ENCODE data around the gene FGFR2.

FGFR2 gene

DNA sequence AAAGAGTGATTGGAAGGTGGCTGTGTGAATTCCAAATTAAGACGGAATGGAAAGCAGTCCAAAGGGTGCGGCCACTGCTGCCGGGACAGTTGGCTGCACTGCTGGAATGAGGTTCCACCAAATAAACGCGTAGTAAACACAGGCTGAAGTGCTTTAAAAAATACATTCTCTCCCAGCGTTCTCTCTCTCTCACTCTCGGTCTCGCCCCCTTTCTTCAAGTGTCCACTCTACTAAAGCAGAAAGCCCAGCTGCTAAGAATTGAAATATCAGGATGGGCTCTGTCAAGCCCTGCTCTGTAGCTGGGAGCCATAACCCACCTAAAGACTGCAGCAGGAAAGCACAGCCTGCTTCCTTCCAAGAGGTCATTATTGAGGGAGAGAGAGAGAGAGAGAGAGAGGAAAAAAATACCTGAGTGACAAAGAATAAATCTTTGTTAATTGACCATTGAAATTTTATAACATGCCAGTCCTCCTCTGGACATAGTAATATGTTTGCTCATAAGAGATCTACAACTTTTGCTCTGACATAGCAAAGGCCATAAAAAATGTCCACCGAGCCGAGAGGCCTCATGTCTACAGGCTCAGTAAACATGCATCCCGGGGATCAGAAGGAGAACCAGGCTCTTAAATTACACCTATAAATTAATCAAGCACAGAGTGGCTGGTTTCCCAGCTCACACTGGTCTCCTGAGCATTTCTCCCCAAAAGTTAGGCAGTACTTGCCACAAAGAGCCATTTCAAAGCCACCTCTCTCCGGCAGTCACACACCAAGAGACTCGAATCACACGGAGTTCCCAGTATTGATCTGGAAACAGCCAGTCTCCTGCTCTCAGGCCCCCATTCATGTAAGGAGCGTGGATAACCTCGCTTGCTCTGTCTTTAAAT is 72.8 kb downstream of the FGFR2 start:
- no peak for TF ChIP-seq TOX (CRISPR knock-in tag; IDR thresholded peaks at IDR 0.05; ENCODE audit: borderline replicate concordance)
- TF ChIP-seq, protein P1, sequence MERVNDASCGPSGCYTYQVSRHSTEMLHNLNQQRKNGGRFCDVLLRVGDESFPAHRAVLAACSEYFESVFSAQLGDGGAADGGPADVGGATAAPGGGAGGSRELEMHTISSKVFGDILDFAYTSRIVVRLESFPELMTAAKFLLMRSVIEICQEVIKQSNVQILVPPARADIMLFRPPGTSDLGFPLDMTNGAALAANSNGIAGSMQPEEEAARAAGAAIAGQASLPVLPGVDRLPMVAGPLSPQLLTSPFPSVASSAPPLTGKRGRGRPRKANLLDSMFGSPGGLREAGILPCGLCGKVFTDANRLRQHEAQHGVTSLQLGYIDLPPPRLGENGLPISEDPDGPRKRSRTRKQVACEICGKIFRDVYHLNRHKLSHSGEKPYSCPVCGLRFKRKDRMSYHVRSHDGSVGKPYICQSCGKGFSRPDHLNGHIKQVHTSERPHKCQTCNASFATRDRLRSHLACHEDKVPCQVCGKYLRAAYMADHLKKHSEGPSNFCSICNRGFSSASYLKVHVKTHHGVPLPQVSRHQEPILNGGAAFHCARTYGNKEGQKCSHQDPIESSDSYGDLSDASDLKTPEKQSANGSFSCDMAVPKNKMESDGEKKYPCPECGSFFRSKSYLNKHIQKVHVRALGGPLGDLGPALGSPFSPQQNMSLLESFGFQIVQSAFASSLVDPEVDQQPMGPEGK (CRISPR knock-in tag; IDR thresholded peaks at IDR 0.05; ENCODE audit: borderline replicate concordance), result no peak
- TF ChIP-seq, protein P2, sequence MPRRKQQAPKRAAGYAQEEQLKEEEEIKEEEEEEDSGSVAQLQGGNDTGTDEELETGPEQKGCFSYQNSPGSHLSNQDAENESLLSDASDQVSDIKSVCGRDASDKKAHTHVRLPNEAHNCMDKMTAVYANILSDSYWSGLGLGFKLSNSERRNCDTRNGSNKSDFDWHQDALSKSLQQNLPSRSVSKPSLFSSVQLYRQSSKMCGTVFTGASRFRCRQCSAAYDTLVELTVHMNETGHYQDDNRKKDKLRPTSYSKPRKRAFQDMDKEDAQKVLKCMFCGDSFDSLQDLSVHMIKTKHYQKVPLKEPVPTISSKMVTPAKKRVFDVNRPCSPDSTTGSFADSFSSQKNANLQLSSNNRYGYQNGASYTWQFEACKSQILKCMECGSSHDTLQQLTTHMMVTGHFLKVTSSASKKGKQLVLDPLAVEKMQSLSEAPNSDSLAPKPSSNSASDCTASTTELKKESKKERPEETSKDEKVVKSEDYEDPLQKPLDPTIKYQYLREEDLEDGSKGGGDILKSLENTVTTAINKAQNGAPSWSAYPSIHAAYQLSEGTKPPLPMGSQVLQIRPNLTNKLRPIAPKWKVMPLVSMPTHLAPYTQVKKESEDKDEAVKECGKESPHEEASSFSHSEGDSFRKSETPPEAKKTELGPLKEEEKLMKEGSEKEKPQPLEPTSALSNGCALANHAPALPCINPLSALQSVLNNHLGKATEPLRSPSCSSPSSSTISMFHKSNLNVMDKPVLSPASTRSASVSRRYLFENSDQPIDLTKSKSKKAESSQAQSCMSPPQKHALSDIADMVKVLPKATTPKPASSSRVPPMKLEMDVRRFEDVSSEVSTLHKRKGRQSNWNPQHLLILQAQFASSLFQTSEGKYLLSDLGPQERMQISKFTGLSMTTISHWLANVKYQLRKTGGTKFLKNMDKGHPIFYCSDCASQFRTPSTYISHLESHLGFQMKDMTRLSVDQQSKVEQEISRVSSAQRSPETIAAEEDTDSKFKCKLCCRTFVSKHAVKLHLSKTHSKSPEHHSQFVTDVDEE (CRISPR knock-in tag; IDR thresholded peaks at IDR 0.05), result no peak
- no peak for TF ChIP-seq ISL1 (CRISPR knock-in tag; IDR thresholded peaks at IDR 0.05)
- TF ChIP-seq, protein P3, sequence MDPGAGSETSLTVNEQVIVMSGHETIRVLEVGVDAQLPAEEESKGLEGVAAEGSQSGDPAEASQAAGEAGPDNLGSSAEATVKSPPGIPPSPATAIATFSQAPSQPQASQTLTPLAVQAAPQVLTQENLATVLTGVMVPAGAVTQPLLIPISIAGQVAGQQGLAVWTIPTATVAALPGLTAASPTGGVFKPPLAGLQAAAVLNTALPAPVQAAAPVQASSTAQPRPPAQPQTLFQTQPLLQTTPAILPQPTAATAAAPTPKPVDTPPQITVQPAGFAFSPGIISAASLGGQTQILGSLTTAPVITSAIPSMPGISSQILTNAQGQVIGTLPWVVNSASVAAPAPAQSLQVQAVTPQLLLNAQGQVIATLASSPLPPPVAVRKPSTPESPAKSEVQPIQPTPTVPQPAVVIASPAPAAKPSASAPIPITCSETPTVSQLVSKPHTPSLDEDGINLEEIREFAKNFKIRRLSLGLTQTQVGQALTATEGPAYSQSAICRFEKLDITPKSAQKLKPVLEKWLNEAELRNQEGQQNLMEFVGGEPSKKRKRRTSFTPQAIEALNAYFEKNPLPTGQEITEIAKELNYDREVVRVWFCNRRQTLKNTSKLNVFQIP (CRISPR knock-in tag; IDR thresholded peaks at IDR 0.05; ENCODE audit: borderline replicate concordance, low read depth), result no peak
- TF ChIP-seq TCF4 (CRISPR knock-in tag; IDR thresholded peaks at IDR 0.05; ENCODE audit: borderline replicate concordance), result no peak
- no peak for TF ChIP-seq ZFP30 (CRISPR knock-in tag; IDR thresholded peaks at IDR 0.05)
- TF ChIP-seq RARB (CRISPR knock-in tag; IDR thresholded peaks at IDR 0.05), result no peak
- TF ChIP-seq ESRRG (CRISPR knock-in tag; IDR thresholded peaks at IDR 0.05), result no peak
- TF ChIP-seq OSR1 (CRISPR knock-in tag; IDR thresholded peaks at IDR 0.05), result no peak
- no peak for TF ChIP-seq ZNF565 (CRISPR knock-in tag; conservative IDR thresholded peaks at IDR 0.05; ENCODE audit: low read depth)
- TF ChIP-seq ZNF8 (CRISPR knock-in tag; IDR thresholded peaks at IDR 0.05), result no peak
- no peak for TF ChIP-seq BACH2 (CRISPR knock-in tag; IDR thresholded peaks at IDR 0.05; ENCODE audit: borderline replicate concordance)
- no peak for TF ChIP-seq GLIS3 (CRISPR knock-in tag; IDR thresholded peaks at IDR 0.05)
- no peak for ATAC-seq

DNA sequence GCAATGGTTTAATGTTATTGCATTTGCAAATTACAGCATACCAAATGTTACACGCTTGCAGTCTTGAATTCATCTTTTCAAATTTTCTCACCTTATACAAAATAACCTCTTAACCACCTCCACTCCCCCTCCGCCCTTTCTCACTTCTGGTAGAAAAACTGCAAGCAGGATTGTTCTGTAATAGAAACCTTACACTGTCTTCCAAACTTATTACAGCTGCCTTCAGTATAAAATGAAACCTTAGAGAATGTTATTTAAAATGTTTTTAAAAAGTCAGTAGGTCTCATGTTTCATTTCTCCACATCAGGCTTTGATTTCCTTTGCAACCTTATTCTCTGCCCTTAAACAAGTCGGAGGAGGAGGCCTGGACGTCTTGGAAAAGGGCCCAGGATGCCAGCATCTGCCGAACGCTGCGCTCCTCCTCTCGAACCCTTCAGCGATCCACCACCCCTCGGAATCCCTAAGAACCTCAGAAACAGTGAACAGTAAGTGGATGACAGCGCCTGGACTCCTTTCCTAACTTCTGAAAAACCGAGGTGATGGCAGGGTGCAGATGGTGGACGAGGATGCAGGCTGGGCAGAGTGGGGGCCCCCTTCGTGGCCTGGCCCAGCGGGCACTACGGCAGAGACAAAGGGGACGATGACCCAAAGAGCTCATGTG is 74.0 kb downstream of the FGFR2 start:
- TF ChIP-seq ZNF565 (CRISPR knock-in tag; conservative IDR thresholded peaks at IDR 0.05; ENCODE audit: low read depth) (no peak), TCF4 (CRISPR knock-in tag; IDR thresholded peaks at IDR 0.05; ENCODE audit: borderline replicate concordance) (no peak), SNAI2 (CRISPR knock-in tag; IDR thresholded peaks at IDR 0.05) (no peak), OSR1 (CRISPR knock-in tag; IDR thresholded peaks at IDR 0.05) (no peak), GLIS3 (CRISPR knock-in tag; IDR thresholded peaks at IDR 0.05) (no peak), BACH2 (CRISPR knock-in tag; IDR thresholded peaks at IDR 0.05; ENCODE audit: borderline replicate concordance) (no peak), ZC3H10 (CRISPR knock-in tag; IDR thresholded peaks at IDR 0.05) (no peak), ZNF70 (CRISPR knock-in tag; IDR thresholded peaks at IDR 0.05) (no peak), ARNTL (CRISPR knock-in tag; IDR thresholded peaks at IDR 0.05; ENCODE audit: borderline replicate concordance, low read depth) (no peak), TOX (CRISPR knock-in tag; IDR thresholded peaks at IDR 0.05; ENCODE audit: borderline replicate concordance) (no peak), ZNF8 (CRISPR knock-in tag; IDR thresholded peaks at IDR 0.05) (no peak), CSDC2 (CRISPR knock-in tag; IDR thresholded peaks at IDR 0.05) (no peak), PPARA (CRISPR knock-in tag; IDR thresholded peaks at IDR 0.05; ENCODE audit: borderline replicate concordance) (no peak), RARB (CRISPR knock-in tag; IDR thresholded peaks at IDR 0.05) (no peak), ZFP3 (CRISPR knock-in tag; IDR thresholded peaks at IDR 0.05) (no peak), ZFP30 (CRISPR knock-in tag; IDR thresholded peaks at IDR 0.05) (no peak)
- TF ChIP-seq, protein P2 (CRISPR knock-in tag; IDR thresholded peaks at IDR 0.05), result no peak
- TF ChIP-seq, protein P4, sequence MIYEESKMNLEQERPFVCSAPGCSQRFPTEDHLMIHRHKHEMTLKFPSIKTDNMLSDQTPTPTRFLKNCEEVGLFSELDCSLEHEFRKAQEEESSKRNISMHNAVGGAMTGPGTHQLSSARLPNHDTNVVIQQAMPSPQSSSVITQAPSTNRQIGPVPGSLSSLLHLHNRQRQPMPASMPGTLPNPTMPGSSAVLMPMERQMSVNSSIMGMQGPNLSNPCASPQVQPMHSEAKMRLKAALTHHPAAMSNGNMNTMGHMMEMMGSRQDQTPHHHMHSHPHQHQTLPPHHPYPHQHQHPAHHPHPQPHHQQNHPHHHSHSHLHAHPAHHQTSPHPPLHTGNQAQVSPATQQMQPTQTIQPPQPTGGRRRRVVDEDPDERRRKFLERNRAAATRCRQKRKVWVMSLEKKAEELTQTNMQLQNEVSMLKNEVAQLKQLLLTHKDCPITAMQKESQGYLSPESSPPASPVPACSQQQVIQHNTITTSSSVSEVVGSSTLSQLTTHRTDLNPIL (CRISPR knock-in tag; IDR thresholded peaks at IDR 0.05; ENCODE audit: low read depth), result no peak
- TF ChIP-seq, protein P5, sequence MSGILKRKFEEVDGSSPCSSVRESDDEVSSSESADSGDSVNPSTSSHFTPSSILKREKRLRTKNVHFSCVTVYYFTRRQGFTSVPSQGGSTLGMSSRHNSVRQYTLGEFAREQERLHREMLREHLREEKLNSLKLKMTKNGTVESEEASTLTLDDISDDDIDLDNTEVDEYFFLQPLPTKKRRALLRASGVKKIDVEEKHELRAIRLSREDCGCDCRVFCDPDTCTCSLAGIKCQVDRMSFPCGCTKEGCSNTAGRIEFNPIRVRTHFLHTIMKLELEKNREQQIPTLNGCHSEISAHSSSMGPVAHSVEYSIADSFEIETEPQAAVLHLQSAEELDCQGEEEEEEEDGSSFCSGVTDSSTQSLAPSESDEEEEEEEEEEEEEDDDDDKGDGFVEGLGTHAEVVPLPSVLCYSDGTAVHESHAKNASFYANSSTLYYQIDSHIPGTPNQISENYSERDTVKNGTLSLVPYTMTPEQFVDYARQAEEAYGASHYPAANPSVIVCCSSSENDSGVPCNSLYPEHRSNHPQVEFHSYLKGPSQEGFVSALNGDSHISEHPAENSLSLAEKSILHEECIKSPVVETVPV (CRISPR knock-in tag; IDR thresholded peaks at IDR 0.05), result no peak
- TF ChIP-seq, protein P1 (CRISPR knock-in tag; IDR thresholded peaks at IDR 0.05; ENCODE audit: borderline replicate concordance), result no peak
- no peak for ATAC-seq

Measured in SK-N-SH treated with all-trans-retinoic acid at 6 μM for 48 hours (cell line).